ENCODE measurements around the gene PNPLA8.

DNA sequence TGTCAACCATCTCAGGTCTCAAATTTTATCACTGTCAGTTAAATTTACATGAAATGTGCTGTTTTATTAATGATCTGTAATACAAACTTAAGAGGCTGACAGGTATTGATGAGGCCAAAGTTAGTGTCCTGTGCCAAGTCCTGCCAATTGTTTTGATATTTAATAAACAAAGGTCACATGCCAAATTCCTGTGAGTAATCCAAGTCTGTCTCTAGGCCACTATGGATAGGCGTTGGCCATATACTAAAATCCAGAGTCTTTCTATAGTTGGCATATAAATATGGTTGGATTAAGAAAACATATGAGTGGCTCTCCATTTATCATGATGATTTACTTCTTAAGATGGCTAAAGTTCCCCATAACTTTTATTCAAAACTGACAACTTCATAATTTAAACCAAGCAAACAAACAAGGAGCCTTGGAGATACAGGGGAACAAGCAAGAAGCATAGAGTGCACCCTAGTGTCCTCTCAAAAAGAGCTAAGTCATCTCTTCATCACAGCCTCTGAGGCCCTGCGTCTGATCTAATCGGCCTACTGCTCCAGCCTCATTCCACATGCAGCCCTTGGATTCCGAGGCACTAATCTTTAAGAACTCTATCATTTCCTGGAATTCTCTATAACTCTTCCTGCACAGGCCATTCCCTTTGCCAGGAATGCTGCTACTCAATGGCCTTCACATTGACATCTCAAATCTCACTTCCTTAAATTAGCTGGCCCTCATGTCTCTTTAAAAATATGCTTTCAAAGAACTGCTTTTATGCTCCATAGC is 37.0 kb downstream of the PNPLA8 start:
- TF ChIP-seq EZH2 (optimal IDR thresholded peaks at IDR 0.05; ENCODE audit: low read depth, low read length) (no peak), EZH2phosphoT487 (IDR thresholded peaks at IDR 0.05; ENCODE audit: low read length) (no peak)
- TF ChIP-seq, protein P1, sequence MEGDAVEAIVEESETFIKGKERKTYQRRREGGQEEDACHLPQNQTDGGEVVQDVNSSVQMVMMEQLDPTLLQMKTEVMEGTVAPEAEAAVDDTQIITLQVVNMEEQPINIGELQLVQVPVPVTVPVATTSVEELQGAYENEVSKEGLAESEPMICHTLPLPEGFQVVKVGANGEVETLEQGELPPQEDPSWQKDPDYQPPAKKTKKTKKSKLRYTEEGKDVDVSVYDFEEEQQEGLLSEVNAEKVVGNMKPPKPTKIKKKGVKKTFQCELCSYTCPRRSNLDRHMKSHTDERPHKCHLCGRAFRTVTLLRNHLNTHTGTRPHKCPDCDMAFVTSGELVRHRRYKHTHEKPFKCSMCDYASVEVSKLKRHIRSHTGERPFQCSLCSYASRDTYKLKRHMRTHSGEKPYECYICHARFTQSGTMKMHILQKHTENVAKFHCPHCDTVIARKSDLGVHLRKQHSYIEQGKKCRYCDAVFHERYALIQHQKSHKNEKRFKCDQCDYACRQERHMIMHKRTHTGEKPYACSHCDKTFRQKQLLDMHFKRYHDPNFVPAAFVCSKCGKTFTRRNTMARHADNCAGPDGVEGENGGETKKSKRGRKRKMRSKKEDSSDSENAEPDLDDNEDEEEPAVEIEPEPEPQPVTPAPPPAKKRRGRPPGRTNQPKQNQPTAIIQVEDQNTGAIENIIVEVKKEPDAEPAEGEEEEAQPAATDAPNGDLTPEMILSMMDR (IDR thresholded peaks at IDR 0.05; ENCODE audit: low read length): no peak

All from MM.1S (cell line).